ENCODE measurements around the gene MPP2. TPM values are rescaled to one million over a fixed set of nuclear protein-coding genes. Genes with fewer than 3 reads are reported as not detected.
"Not testable (repeated sequence)": the region's sequence is repeated elsewhere in the genome, so short reads cannot be mapped to it uniquely, and the experiment has no call there.

The MPP2 gene
- polyA plus RNA-seq, 1 of the 3 experiments (the other 2 are of a cell fraction) = 8.3 TPM

- no peaks in the 10 kb centered on the region for H4K20me1 ChIP-seq (ENCODE audit: insufficient read depth)
- H3K4me2 ChIP-seq = no peak overlapping the region
- no peaks in the 10 kb centered on the region for H3K36me3 ChIP-seq (replicated peaks in 1 of 2; ENCODE audit: control insufficient read depth in 1 of 2, insufficient read depth in 2 of 2, low read length in 1 of 2)
- no peak overlapping the region for H2AFZ ChIP-seq (ENCODE audit: low read depth)
- no peaks in the 10 kb centered on the region for H3K9me3 ChIP-seq
- H3K27ac ChIP-seq (ENCODE audit: low read depth in 2 of 2, low read length in 1 of 2) = no peak overlapping the region
- H3K4me3 ChIP-seq (ENCODE audit: low read depth in 2 of 2, low read length in 1 of 2) = no peak overlapping the region
- no peak overlapping the region for H3K9ac ChIP-seq
- H3K4me1 ChIP-seq (ENCODE audit: control insufficient read depth in 1 of 2, insufficient read depth in 2 of 2, low read depth in 1 of 2, low read length in 1 of 2) = no peaks in the 10 kb centered on the region; a peak in 1 of 4 replicates
- no peak for DNase-seq
- POLR2A ChIA-PET = no interaction called here
- H3F3A ChIP-seq (replicated peaks; ENCODE audit: insufficient read depth) = no peaks in the 10 kb centered on the region
- CTCF ChIA-PET = interaction anchor here (2.2 to 11.3 kb wide), 2 partner anchors 15 to 20 kb away, joined by 6 to 60 read pairs; partner anchors contain the start of gene MPP2
- WGBS (ENCODE audit: low lambda C conversion rate) = 71% methylated on average over 1 of the region's 1 CpG
- H3K79me2 ChIP-seq (ENCODE audit: insufficient read depth) = no peaks in the 10 kb centered on the region
- TF ChIP-seq NFIC (IDR thresholded peaks at IDR 0.05; ENCODE audit: borderline replicate concordance) = no peak
- TF ChIP-seq ZBTB33 (IDR thresholded peaks at IDR 0.05; ENCODE audit: borderline replicate concordance, low read depth) = no peak
- no peak for TF ChIP-seq JUND (IDR thresholded peaks at IDR 0.05)
- TF ChIP-seq MEF2A (IDR thresholded peaks at IDR 0.05; ENCODE audit: borderline replicate concordance, low read depth) = no peak
- no peak for TF ChIP-seq SIN3A (IDR thresholded peaks at IDR 0.05; ENCODE audit: borderline replicate concordance, low read depth, low read length)
- TF ChIP-seq RCOR1 (IDR thresholded peaks at IDR 0.05; ENCODE audit: low read length) = no peak
- TF ChIP-seq CHD2 (IDR thresholded peaks at IDR 0.05; ENCODE audit: low read length, partially characterized antibody) = no peak
- TF ChIP-seq GABPA (IDR thresholded peaks at IDR 0.05; ENCODE audit: low read depth) = no peak
- TF ChIP-seq SMC3 (IDR thresholded peaks at IDR 0.05; ENCODE audit: low read depth, low read length) = no peak
- TF ChIP-seq, protein P1, sequence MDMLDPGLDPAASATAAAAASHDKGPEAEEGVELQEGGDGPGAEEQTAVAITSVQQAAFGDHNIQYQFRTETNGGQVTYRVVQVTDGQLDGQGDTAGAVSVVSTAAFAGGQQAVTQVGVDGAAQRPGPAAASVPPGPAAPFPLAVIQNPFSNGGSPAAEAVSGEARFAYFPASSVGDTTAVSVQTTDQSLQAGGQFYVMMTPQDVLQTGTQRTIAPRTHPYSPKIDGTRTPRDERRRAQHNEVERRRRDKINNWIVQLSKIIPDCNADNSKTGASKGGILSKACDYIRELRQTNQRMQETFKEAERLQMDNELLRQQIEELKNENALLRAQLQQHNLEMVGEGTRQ (IDR thresholded peaks at IDR 0.05; ENCODE audit: borderline replicate concordance, low read depth, low read length) = no peak
- TF ChIP-seq, protein P2, sequence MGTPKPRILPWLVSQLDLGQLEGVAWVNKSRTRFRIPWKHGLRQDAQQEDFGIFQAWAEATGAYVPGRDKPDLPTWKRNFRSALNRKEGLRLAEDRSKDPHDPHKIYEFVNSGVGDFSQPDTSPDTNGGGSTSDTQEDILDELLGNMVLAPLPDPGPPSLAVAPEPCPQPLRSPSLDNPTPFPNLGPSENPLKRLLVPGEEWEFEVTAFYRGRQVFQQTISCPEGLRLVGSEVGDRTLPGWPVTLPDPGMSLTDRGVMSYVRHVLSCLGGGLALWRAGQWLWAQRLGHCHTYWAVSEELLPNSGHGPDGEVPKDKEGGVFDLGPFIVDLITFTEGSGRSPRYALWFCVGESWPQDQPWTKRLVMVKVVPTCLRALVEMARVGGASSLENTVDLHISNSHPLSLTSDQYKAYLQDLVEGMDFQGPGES (IDR thresholded peaks at IDR 0.05; ENCODE audit: low read depth, low read length) = no peak
- TF ChIP-seq GATA2 (CRISPR knock-in tag; IDR thresholded peaks at IDR 0.05) = no peak
- no peak for TF ChIP-seq TCF12 (IDR thresholded peaks at IDR 0.05)
- TF ChIP-seq TEAD4 (IDR thresholded peaks at IDR 0.05; ENCODE audit: borderline replicate concordance, insufficient read depth) = no peak
- TF ChIP-seq, protein P3, sequence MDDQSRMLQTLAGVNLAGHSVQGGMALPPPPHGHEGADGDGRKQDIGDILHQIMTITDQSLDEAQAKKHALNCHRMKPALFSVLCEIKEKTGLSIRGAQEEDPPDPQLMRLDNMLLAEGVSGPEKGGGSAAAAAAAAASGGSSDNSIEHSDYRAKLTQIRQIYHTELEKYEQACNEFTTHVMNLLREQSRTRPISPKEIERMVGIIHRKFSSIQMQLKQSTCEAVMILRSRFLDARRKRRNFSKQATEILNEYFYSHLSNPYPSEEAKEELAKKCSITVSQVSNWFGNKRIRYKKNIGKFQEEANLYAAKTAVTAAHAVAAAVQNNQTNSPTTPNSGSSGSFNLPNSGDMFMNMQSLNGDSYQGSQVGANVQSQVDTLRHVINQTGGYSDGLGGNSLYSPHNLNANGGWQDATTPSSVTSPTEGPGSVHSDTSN (IDR thresholded peaks at IDR 0.05) = no peak
- no peak for TF ChIP-seq FOSL2 (IDR thresholded peaks at IDR 0.05; ENCODE audit: borderline replicate concordance, low read depth)
- H3K9me2 ChIP-seq = no peaks in the 10 kb centered on the region
- peaks cover 14% of the 10 kb centered on the region; the same call in 1 of the 2 replicates for H3K27me3 ChIP-seq (ENCODE audit: insufficient read depth)
These were observed 21.3 kb upstream of the MPP2 start for GRCh38 chr17:43928609-43929008.

- H3K4me3 ChIP-seq (ENCODE audit: low read depth in 2 of 2, low read length in 1 of 2); H3K9me3 ChIP-seq; H3K36me3 ChIP-seq (replicated peaks in 1 of 2; ENCODE audit: control insufficient read depth in 1 of 2, insufficient read depth in 2 of 2, low read length in 1 of 2); H3F3A ChIP-seq (replicated peaks; ENCODE audit: insufficient read depth); H3K9me2 ChIP-seq; H3K4me2 ChIP-seq; H2AFZ ChIP-seq (ENCODE audit: low read depth); H3K9ac ChIP-seq; POLR2A ChIA-PET; H3K4me1 ChIP-seq (ENCODE audit: control insufficient read depth in 1 of 2, insufficient read depth in 2 of 2, low read depth in 1 of 2, low read length in 1 of 2); H3K79me2 ChIP-seq (ENCODE audit: insufficient read depth); H4K20me1 ChIP-seq (ENCODE audit: insufficient read depth); DNase-seq; H3K27ac ChIP-seq (ENCODE audit: low read depth in 2 of 2, low read length in 1 of 2): not testable (repeated sequence)
- peaks cover 14% of the 10 kb centered on the region; the same call in 1 of the 2 replicates for H3K27me3 ChIP-seq (ENCODE audit: insufficient read depth)
- 67% methylated on average over 5 of the region's 5 CpGs for WGBS (ENCODE audit: low lambda C conversion rate)
- CTCF ChIA-PET = interaction anchor here (2.2 to 11.3 kb wide), 2 partner anchors 16 to 19 kb away, joined by 6 to 60 read pairs; partner anchors contain the start of gene MPP2
These were observed 20.6 kb upstream of the MPP2 start for GRCh38 chr17:43927929-43928328.

Data from SK-N-SH (cell line).